ENCODE data around the gene INTS11.

The INTS11 gene

GRCh38 chr1:1314678-1315335 is 9.7 kb downstream of the INTS11 start:
- in situ Hi-C loops (cut with MboI; ENCODE audit: low sequenced_read_pairs), result no loop called here

- in situ Hi-C loops (cut with MboI; ENCODE audit: low sequenced_read_pairs), result no loop called here
Measured at GRCh38 chr1:1314237-1314586, 10.2 kb downstream of the INTS11 start.

- in situ Hi-C loops (cut with MboI; ENCODE audit: low sequenced_read_pairs), result no loop called here
Measured at GRCh38 chr1:1313500-1314236, 10.8 kb downstream of the INTS11 start.

GRCh38 chr1:1312450-1313314 is 11.8 kb downstream of the INTS11 start:
- in situ Hi-C loops (cut with MboI; ENCODE audit: low sequenced_read_pairs), result no loop called here

GRCh38 chr1:1311107-1312104 is 13.1 kb downstream of the INTS11 start:
- in situ Hi-C loops (cut with MboI; ENCODE audit: low sequenced_read_pairs), result no loop called here

GRCh38 chr1:1310476-1311053 is 13.9 kb downstream of the INTS11 start:
- in situ Hi-C loops (cut with MboI; ENCODE audit: low sequenced_read_pairs), result no loop called here

- in situ Hi-C loops (cut with MboI; ENCODE audit: low sequenced_read_pairs), result no loop called here
Measured at GRCh38 chr1:1310109-1310385, 14.4 kb downstream of the INTS11 start.

- in situ Hi-C loops (cut with MboI; ENCODE audit: low sequenced_read_pairs), result no loop called here
Measured at GRCh38 chr1:1309251-1310108, 15.0 kb downstream of the INTS11 start.

GRCh38 chr1:1308756-1309250 is 15.7 kb downstream of the INTS11 start:
- in situ Hi-C loops (cut with MboI; ENCODE audit: low sequenced_read_pairs), result no loop called here

GRCh38 chr1:1307923-1308755 is 16.3 kb downstream of the INTS11 start, which contains the start of the genes ACAP3 and PUSL1:
TSS of gene ACAP3 (minus strand) at chr1:1307930. CDS start at chr1:1307815, 115 bp downstream.
TSS of gene PUSL1 (plus strand) at chr1:1308597. CDS start at chr1:1308644, 47 bp downstream.
- in situ Hi-C loops (cut with MboI; ENCODE audit: low sequenced_read_pairs), result no loop called here

- in situ Hi-C loops (cut with MboI; ENCODE audit: low sequenced_read_pairs), result no loop called here
Measured at GRCh38 chr1:1307261-1307922, 17.1 kb downstream of the INTS11 start.

GRCh38 chr1:1306661-1307260 is 17.7 kb downstream of the INTS11 start:
- in situ Hi-C loops (cut with MboI; ENCODE audit: low sequenced_read_pairs), result no loop called here

GRCh38 chr1:1306070-1306660 is 18.3 kb downstream of the INTS11 start:
- in situ Hi-C loops (cut with MboI; ENCODE audit: low sequenced_read_pairs), result no loop called here

- in situ Hi-C loops (cut with MboI; ENCODE audit: low sequenced_read_pairs), result no loop called here
Measured at GRCh38 chr1:1305300-1306069, 19.0 kb downstream of the INTS11 start.

- in situ Hi-C loops (cut with MboI; ENCODE audit: low sequenced_read_pairs), result no loop called here
Measured at GRCh38 chr1:1304331-1305299, 19.8 kb downstream of the INTS11 start.

Measured in HL-60/S4 treated with retinoic acid at 250 ng/mL for 4 days and 3 days (cell line).